Measurements from ENCODE around the gene FBXO7. TPM values are rescaled to one million over a fixed set of nuclear protein-coding genes. Genes with fewer than 3 reads are reported as not detected.

FBXO7 gene
- total and polyA plus RNA-seq, 2 of the 4 experiments (the other 2 are of a cell fraction) = 71.5 TPM

GRCh38 chr22:32480238-32480637 is 5.6 kb downstream of the FBXO7 start:
- H3K4me3 ChIP-seq (ENCODE audit: insufficient read depth, low read depth, low read length) = no peak overlapping the region
- H3K36me3 ChIP-seq (ENCODE audit: control insufficient read depth, insufficient read depth, low read length) = peaks cover 9% of the 10 kb centered on the region
- no TSS peak for BruUV-seq (replicated peaks)
- no peak overlapping the region for H4K8ac ChIP-seq (ENCODE audit: low read depth in 2 of 2, low read length in 2 of 2)
- no peak overlapping the region for H3K9ac ChIP-seq (ENCODE audit: low read depth, low read length)
- no peaks in the 10 kb centered on the region for H3K4me1 ChIP-seq (ENCODE audit: control insufficient read depth, insufficient read depth, low read length)
- no peak overlapping the region for H2AK5ac ChIP-seq (ENCODE audit: low read depth, low read length)
- dilution Hi-C loops (cut with HindIII; ENCODE audit: low sequenced_read_pairs, unreplicated experiment) = no loop called here
- CTCF ChIA-PET = no interaction called here
- POLR2A ChIA-PET (ENCODE audit: unreplicated experiment) = no interaction called here
- DNase-seq = no peak
- no peak overlapping the region for H3K27ac ChIP-seq (ENCODE audit: insufficient read depth, low read length)
- H2BK20ac ChIP-seq (ENCODE audit: low read depth, low read length) = no peak overlapping the region
- peaks cover 20 to 62% of the 10 kb centered on the region in 2 experiments for H3K79me1 ChIP-seq (ENCODE audit: low read depth in 1 of 2, low read length in 2 of 2)
- H3K4ac ChIP-seq (ENCODE audit: low read depth, low read length) = no peak overlapping the region
- H2AFZ ChIP-seq (replicated peaks; ENCODE audit: low read length, poor library complexity) = no peak overlapping the region
- no CpG with 5 or more reads among the region's 1 CpG for WGBS, 2 experiments (ENCODE audit: extremely low coverage in 2 of 2, insufficient read length in 1 of 2)
- no peak for ATAC-seq (ENCODE audit: low read depth)
- H4K91ac ChIP-seq (ENCODE audit: insufficient read depth, low read depth, low read length) = no peak overlapping the region
- no peak overlapping the region for H3K4me2 ChIP-seq (ENCODE audit: low read depth, low read length)
- H4K5ac ChIP-seq (ENCODE audit: low read depth, low read length) = no peak overlapping the region
- no peak overlapping the region for H3K23ac ChIP-seq (ENCODE audit: low read depth, low read length)
- no peaks in the 10 kb centered on the region for H3K9me3 ChIP-seq (ENCODE audit: control insufficient read depth, insufficient read depth, low read length)
- no peak overlapping the region for H2BK15ac ChIP-seq (ENCODE audit: low read depth, low read length)
- no peak overlapping the region for H2AK9ac ChIP-seq (replicated peaks; ENCODE audit: low read depth, low read length, poor library complexity)
- intact Hi-C loops (cut with micrococcal nuclease) = no loop called here
- H3K14ac ChIP-seq (replicated peaks; ENCODE audit: low read depth, low read length) = no peak overlapping the region
- no peaks in the 10 kb centered on the region for H3K27me3 ChIP-seq (ENCODE audit: control insufficient read depth, insufficient read depth, low read length)
- no peak overlapping the region for H3K18ac ChIP-seq (ENCODE audit: low read depth, low read length)
- H2BK5ac ChIP-seq (ENCODE audit: low read depth, low read length, poor library complexity, severe bottlenecking) = no peak overlapping the region
- peaks cover 11% of the 10 kb centered on the region for H3K9me1 ChIP-seq (ENCODE audit: insufficient read depth, low read length)
- TF ChIP-seq POLR2A (IDR thresholded peaks at IDR 0.05; ENCODE audit: low read depth, low read length) (no peak), CHD1 (IDR thresholded peaks at IDR 0.05; ENCODE audit: low read depth, low read length) (no peak), MXI1 (IDR thresholded peaks at IDR 0.05; ENCODE audit: borderline replicate concordance, low read depth, low read length) (no peak), MAFK (IDR thresholded peaks at IDR 0.05; ENCODE audit: low read depth, low read length) (no peak), RAD21 (IDR thresholded peaks at IDR 0.05; ENCODE audit: low read length) (no peak), NFE2L2 (IDR thresholded peaks at IDR 0.05; ENCODE audit: low read depth, low read length) (no peak), RFX5 (IDR thresholded peaks at IDR 0.05; ENCODE audit: low read depth, low read length) (no peak), SMC3 (IDR thresholded peaks at IDR 0.05; ENCODE audit: low read depth, low read length) (no peak), USF2 (IDR thresholded peaks at IDR 0.05; ENCODE audit: low read depth, low read length) (no peak), FOS (IDR thresholded peaks at IDR 0.05; ENCODE audit: low read depth, low read length) (no peak), RCOR1 (IDR thresholded peaks at IDR 0.05; ENCODE audit: insufficient replicate concordance, low read length) (no peak), ELK1 (IDR thresholded peaks at IDR 0.05; ENCODE audit: borderline replicate concordance, low read depth, low read length) (no peak), MAZ (IDR thresholded peaks at IDR 0.05; ENCODE audit: borderline replicate concordance, low read depth, low read length) (no peak), CEBPB (IDR thresholded peaks at IDR 0.05; ENCODE audit: low read depth, low read length) (no peak), BHLHE40 (IDR thresholded peaks at IDR 0.05; ENCODE audit: low read depth, low read length) (no peak), CTCF (conservative IDR thresholded peaks at IDR 0.05; ENCODE audit: low read depth, low read length) (no peak)
- H3K56ac ChIP-seq (ENCODE audit: extremely low read depth, insufficient read depth, low read length) = no peak overlapping the region
- no peak overlapping the region for H2BK120ac ChIP-seq (ENCODE audit: low read depth, low read length)
- in situ Hi-C loops (cut with MboI; ENCODE audit: low sequenced_read_pairs) = no loop called here
- peaks cover 80% of the 10 kb centered on the region for H4K20me1 ChIP-seq (ENCODE audit: insufficient read depth, low read length)
